GM12891 (cell line): ENCODE measurements around the gene TRANK1.

Experiments used
- PAX5 ChIP-seq: IDR thresholded peaks from 2 replicates; pipeline ENCODE4 v1.6.1; 2011; ENCODE audit warnings: low read length, moderate library complexity, mild to moderate bottlenecking; ENCODE audit not compliant: insufficient read depth, severe bottlenecking
- POLR2A ChIP-seq: IDR thresholded peaks from 2 replicates; pipeline ENCODE4 v1.6.1; 2011; ENCODE audit warnings: low read depth, low read length, control low read depth
- POLR2AphosphoS5 ChIP-seq: IDR thresholded peaks from 2 replicates; pipeline ENCODE4 v1.6.1; 2011; ENCODE audit warnings: low read depth, low read length, control low read depth
- SPI1 ChIP-seq: IDR thresholded peaks from 2 replicates; pipeline ENCODE4 v1.6.1; 2011; ENCODE audit warnings: low read depth, low read length, control low read depth
- TAF1 ChIP-seq: IDR thresholded peaks from 2 replicates; pipeline ENCODE4 v1.6.1; 2011; ENCODE audit warnings: low read depth, low read length, control low read depth

- TF ChIP-seq POLR2AphosphoS5 (no peak), POLR2A (no peak), TAF1 (no peak), SPI1 (no peak), PAX5 (no peak)
Observed at GRCh38 chr3:36811768-36812167, 133.1 kb downstream of the TRANK1 start.
